Renal cortical epithelial cell (primary cell): Measurements from ENCODE around the gene CHCT1. TPM values are rescaled to one million over a fixed set of nuclear protein-coding genes. Genes with fewer than 3 reads are reported as not detected.

Experiments
- DNase-seq: peaks from one replicate; pipeline ENCODE4 v3.0.0-alpha.2; 2011; ENCODE audit warnings: low read depth
- total RNA-seq: library from RNA; depleted of rRNA; stranded (reverse); fragments of >200 nt; gene quantifications from 2 replicates; pipeline ENCODE4 v1.2.3, GENCODE V29; 2014

Gene CHCT1
- total RNA-seq, 1 donor from 2014 or later, result not detected

- peak; percentile 16 for DNase-seq
Measured at GRCh38 chr17:60442271-60443173, 20.2 kb downstream of the CHCT1 start.

- no peak for DNase-seq
Measured at GRCh38 chr17:60443713-60444112, 21.4 kb downstream of the CHCT1 start.

GRCh38 chr17:60445144-60445543 lies 22.9 kb downstream of the CHCT1 start:
- no peak for DNase-seq

GRCh38 chr17:60447375-60447774 lies 25.1 kb downstream of the CHCT1 start:
- no peak for DNase-seq

GRCh38 chr17:60451071-60451470 lies 28.8 kb downstream of the CHCT1 start:
- DNase-seq, result no peak

- no peak for DNase-seq
Measured at GRCh38 chr17:60451965-60452364, 29.7 kb downstream of the CHCT1 start.

- no peak for DNase-seq
Measured at GRCh38 chr17:60455378-60455777, 33.1 kb downstream of the CHCT1 start.

- no peak for DNase-seq
Measured at GRCh38 chr17:60457148-60457547, 34.9 kb downstream of the CHCT1 start.

- no peak for DNase-seq
Measured at GRCh38 chr17:60461584-60461983, 39.3 kb downstream of the CHCT1 start.

GRCh38 chr17:60463157-60463835 lies 41.0 kb downstream of the CHCT1 start:
- no peak for DNase-seq

GRCh38 chr17:60464343-60464742 lies 42.1 kb downstream of the CHCT1 start:
- no peak for DNase-seq

- no peak for DNase-seq
Measured at GRCh38 chr17:60468371-60468770, 46.1 kb downstream of the CHCT1 start.

- DNase-seq, result no peak
Measured at GRCh38 chr17:60471451-60471850, 49.2 kb downstream of the CHCT1 start.

GRCh38 chr17:60472449-60472848 lies 50.2 kb downstream of the CHCT1 start:
- DNase-seq, result no peak

GRCh38 chr17:60473788-60474187 lies 51.5 kb downstream of the CHCT1 start:
- DNase-seq, result no peak

Other genes starting within 250 kb of the CHCT1 start
- gene USP32, start 30.4 kb upstream of the CHCT1 start, total RNA-seq, result 41.2 and 92.6 TPM in 2 replicates
- 47.1 and 64.5 TPM in 2 replicates for gene APPBP2, start 103.8 kb downstream of the CHCT1 start, total RNA-seq
- 6.8 and 36.1 TPM in 2 replicates for gene PPM1D, start 177.7 kb downstream of the CHCT1 start, total RNA-seq